Erythroblast (primary cell): ENCODE data around the gene MRGPRD.

Experiments used
- DNase-seq, 2 experiments: peaks; one replicate each; lab custom pipeline; 2025; lab: John Stamatoyannopoulos, UW
- GATA1 ChIP-seq: IDR thresholded peaks from 2 replicates; pipeline ENCODE4 v1.6.1; 2011; ENCODE audit warnings: low read depth, mild to moderate bottlenecking, control low read depth, low read length, moderate library complexity
- POLR2A ChIP-seq: IDR thresholded peaks from 2 replicates; pipeline ENCODE4 v1.6.1; 2011; ENCODE audit warnings: mild to moderate bottlenecking, low read length

The MRGPRD gene

GRCh38 chr11:69010964-69011623, 30.3 kb upstream of the MRGPRD start:
- TF ChIP-seq GATA1: no peak
- TF ChIP-seq POLR2A: no peak
- peak; percentile 56 to 61 for DNase-seq

- DNase-seq: no peak
- TF ChIP-seq GATA1 (no peak), POLR2A (no peak)
These were observed 29.6 kb upstream of the MRGPRD start for GRCh38 chr11:69010361-69010891.

GRCh38 chr11:69009441-69010211, 28.8 kb upstream of the MRGPRD start:
- TF ChIP-seq POLR2A (no peak), GATA1 (no peak)
- DNase-seq: no peak

GRCh38 chr11:69008737-69009440, 28.1 kb upstream of the MRGPRD start:
- DNase-seq: peak in 1 of 2 experiments; percentile 19
- no peak for TF ChIP-seq GATA1

- no peak for DNase-seq
- TF ChIP-seq GATA1 (no peak), POLR2A (no peak)
These were observed 27.2 kb upstream of the MRGPRD start for GRCh38 chr11:69007975-69008381.

- no peak for DNase-seq
- TF ChIP-seq POLR2A (no peak), GATA1 (no peak)
These were observed 26.0 kb upstream of the MRGPRD start for GRCh38 chr11:69006816-69007215.

GRCh38 chr11:69005631-69006368, 25.0 kb upstream of the MRGPRD start:
- TF ChIP-seq GATA1 (no peak), POLR2A (no peak)
- no peak for DNase-seq

- no peak for TF ChIP-seq POLR2A
- no peak for TF ChIP-seq GATA1
- no peak for DNase-seq
These were observed 24.4 kb upstream of the MRGPRD start for GRCh38 chr11:69005183-69005630.

GRCh38 chr11:69004411-69005182, 23.8 kb upstream of the MRGPRD start:
- DNase-seq: no peak
- no peak for TF ChIP-seq POLR2A
- TF ChIP-seq GATA1: no peak

GRCh38 chr11:69003866-69004367, 23.1 kb upstream of the MRGPRD start:
- no peak for TF ChIP-seq GATA1
- no peak for TF ChIP-seq POLR2A
- no peak for DNase-seq

- no peak for TF ChIP-seq GATA1
- no peak for DNase-seq
These were observed 22.6 kb upstream of the MRGPRD start for GRCh38 chr11:69003301-69003865.

- TF ChIP-seq GATA1 (no peak), POLR2A (no peak)
- no peak for DNase-seq
These were observed 21.9 kb upstream of the MRGPRD start for GRCh38 chr11:69002570-69003231.
